Upper lobe of left lung (tissue), 4 donors: ENCODE measurements around the gene BCL3.

Experiments
- CTCF ChIP-seq, 6 experiments: fragments of 450-650 bp in 4 of 6; fragments of 200-600 bp in 2 of 6; sonication (generic) in 2 of 6; IDR thresholded peaks; one replicate each; pipeline ENCODE4 v1.5.1; 2016 to 2019; ENCODE audit warnings: antibody characterized with exemption in 6 of 6
- EP300 ChIP-seq, 4 donors: sonication (generic); formaldehyde crosslinking; IDR thresholded peaks; one replicate each; pipeline ENCODE4 v1.5.1; 2017; ENCODE audit warnings: antibody characterized with exemption in 4 of 4, control low read depth in 2 of 4
- POLR2A ChIP-seq, 4 donors: fragments of 450-650 bp; IDR thresholded peaks; one replicate each; pipeline ENCODE4 v1.5.1; 2016 to 2017; ENCODE audit warnings: antibody characterized with exemption in 4 of 4, mild to moderate bottlenecking in 2 of 4
- POLR2AphosphoS5 ChIP-seq, 2 donors: sonication (generic); formaldehyde crosslinking; IDR thresholded peaks; one replicate each; pipeline ENCODE4 v1.5.1; 2017; ENCODE audit warnings: antibody characterized with exemption in 2 of 2

DNA sequence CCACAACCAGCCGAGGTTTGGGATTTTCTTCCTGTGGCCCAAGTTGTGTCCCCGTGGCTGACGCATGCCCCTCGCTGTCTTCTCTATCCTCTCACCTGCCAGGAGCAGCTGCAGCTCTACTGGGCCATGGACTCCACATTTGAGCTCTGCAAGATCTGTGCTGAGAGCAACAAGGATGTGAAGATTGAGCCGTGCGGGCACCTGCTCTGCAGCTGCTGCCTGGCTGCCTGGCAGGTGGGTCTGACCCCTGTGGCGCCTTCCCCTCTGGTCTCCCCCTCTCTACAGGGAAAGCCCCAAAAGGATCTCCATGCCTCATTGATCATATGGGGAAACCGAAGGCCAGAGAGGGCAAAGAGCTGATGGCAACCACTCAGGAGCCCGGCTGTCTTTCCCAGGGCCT is 43.8 kb downstream of the BCL3 start:
- no peak for TF ChIP-seq EP300 (IDR thresholded peaks at IDR 0.05)
- TF ChIP-seq POLR2AphosphoS5 (IDR thresholded peaks at IDR 0.05) = no peak
- TF ChIP-seq CTCF (IDR thresholded peaks at IDR 0.05) = no peak
- no peak for TF ChIP-seq POLR2A (IDR thresholded peaks at IDR 0.05)
